Hepatocyte (in vitro differentiated cells): ENCODE data around the gene TMEM121B.

Experiments used
- CTCF ChIP-seq: fragments of 200-600 bp; sonication (generic); IDR thresholded peaks from 2 replicates; pipeline ENCODE4 v1.5.1; 2016; ENCODE audit warnings: antibody characterized with exemption, mild to moderate bottlenecking; ENCODE audit not compliant: poor library complexity
- EZH2 ChIP-seq: fragments of 200-600 bp; sonication (generic); IDR thresholded peaks from 2 replicates; pipeline ENCODE4 v1.6.1; 2016; ENCODE audit warnings: antibody characterized with exemption, mild to moderate bottlenecking, borderline replicate concordance
- EZH2phosphoT487 ChIP-seq: fragments of 200-600 bp; sonication (generic); IDR thresholded peaks from one replicate; pipeline ENCODE4 v1.6.1; 2018; ENCODE audit warnings: antibody characterized with exemption, mild to moderate bottlenecking, low read depth, moderate library complexity; ENCODE audit not compliant: unreplicated experiment, severe bottlenecking

- TF ChIP-seq EZH2phosphoT487 (no peak), CTCF (no peak), EZH2 (no peak)
These were observed 12.7 kb downstream of the TMEM121B start for GRCh38 chr22:17108256-17109112.
